Left cardiac atrium (tissue), 4 donors: Measurements from ENCODE around the gene SIK3. TPM values are rescaled to one million over a fixed set of nuclear protein-coding genes. Genes with fewer than 3 reads are reported as not detected.

Experiments
- ATAC-seq, 2 donors: fragments of 200-7000 bp; cut with Tn5 transposase; one replicate each; pipeline ENCODE4 v1.9.1; 2020; ENCODE audit warnings: mild to moderate bottlenecking in 2 of 2, moderate library complexity in 2 of 2
- DNase-seq: peaks from one replicate; pipeline ENCODE4 v3.0.0-alpha.2; 2020
- intact Hi-C, 2 donors: fragments of 100-400 bp; cut with DNase I; formaldehyde crosslinking; loops; one replicate each; pipeline versions ENCODE4 v1.14.1 to v1.15.1; 2022 to 2023
- total RNA-seq, 2 donors: library from RNA; stranded (reverse); fragmentation: NEBNext Ultra II Directional; extraction: Animal tissue kit (Norgen Biotek cat#: 25700); gene quantifications; one replicate each; pipeline ENCODE4 v1.2.1, GENCODE V29; 2021
- donor health status: DM: no; HTN: yes; CAD: no.
- donor health status: DM: no; HTN: yes; CAD: no; lungs with severe emphysema.
- donor health status: DM: yes; HTN: yes; CAD: no.
- donor health status: Dilated cardiomyopathy.

The SIK3 gene
- total RNA-seq, 2 donors from 2014 or later, result 22.4 to 36.9 TPM

DNA sequence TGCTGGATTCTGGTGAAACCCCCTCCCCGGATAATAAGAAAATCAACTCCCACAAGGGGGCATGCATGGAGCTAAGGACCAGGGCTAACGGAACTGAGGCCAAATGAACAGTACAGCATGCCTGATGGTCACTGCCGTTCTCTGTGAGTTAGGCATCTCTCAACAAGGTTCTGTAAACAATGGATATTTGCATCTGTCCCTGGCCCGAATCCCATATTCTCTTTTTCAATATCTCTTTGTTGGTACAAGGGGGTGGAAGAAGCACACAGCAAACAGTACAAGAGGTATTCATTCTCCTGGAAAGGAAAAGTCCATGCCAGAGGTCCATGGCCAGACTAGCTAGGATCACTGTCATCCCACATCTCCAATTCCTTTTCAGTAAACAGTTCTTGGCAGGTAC lies 228.6 kb downstream of the SIK3 start:
- no peak for ATAC-seq
- no peak for DNase-seq
- intact Hi-C loops, result loop anchor here (10.0 kb wide), 1 partner anchor 355 kb away; no protein-coding TSS in a partner anchor

DNA sequence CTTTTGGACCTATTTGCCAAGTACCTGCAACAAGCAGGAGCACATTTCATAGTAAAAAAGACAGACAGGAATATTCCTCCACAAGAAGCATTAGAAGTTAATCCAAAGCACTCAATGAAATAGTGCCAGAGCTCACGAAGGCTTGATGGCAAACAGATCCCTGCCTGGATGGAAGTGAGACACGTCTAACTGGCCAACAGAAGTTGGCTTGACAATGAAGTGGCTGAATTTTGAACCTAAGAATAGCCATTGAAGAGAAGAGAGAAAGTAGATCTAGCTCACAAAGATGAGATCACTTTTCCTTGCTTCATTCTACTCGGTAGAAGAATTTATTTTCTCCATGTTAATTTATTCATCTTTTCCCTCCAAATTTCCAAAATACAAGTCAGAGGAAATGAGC lies 230.2 kb downstream of the SIK3 start:
- DNase-seq (no peak), ATAC-seq (peak; percentile 38 to 43)
- intact Hi-C loops, result loop anchor here in 1 of 2 donors (10.0 kb wide), 1 partner anchor 357 kb away; no protein-coding TSS in a partner anchor

DNA sequence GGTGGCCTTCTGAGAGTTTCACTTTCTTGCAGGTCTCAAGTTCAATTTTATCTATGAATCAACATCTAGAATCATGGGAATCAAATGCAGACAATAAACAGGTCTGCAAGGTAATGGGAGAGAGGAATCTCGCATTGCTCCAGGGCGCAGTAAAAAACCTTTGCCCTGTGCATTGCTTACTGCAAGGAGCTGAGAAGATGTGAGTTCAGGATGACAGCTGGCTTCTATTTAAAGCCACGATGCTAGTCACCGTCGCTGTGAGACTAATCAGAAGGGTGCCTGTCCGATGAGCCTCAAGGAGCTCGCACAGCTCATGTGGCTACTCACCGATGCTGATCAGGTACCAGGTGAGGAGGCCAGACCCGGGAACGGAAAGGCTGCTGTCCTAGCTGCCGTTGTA lies 230.6 kb downstream of the SIK3 start:
- no peak for DNase-seq
- intact Hi-C loops, result loop anchor here in 1 of 2 donors (10.0 kb wide), 1 partner anchor 357 kb away; no protein-coding TSS in a partner anchor
- peak in 1 of 2 donors; percentile 25 for ATAC-seq

DNA sequence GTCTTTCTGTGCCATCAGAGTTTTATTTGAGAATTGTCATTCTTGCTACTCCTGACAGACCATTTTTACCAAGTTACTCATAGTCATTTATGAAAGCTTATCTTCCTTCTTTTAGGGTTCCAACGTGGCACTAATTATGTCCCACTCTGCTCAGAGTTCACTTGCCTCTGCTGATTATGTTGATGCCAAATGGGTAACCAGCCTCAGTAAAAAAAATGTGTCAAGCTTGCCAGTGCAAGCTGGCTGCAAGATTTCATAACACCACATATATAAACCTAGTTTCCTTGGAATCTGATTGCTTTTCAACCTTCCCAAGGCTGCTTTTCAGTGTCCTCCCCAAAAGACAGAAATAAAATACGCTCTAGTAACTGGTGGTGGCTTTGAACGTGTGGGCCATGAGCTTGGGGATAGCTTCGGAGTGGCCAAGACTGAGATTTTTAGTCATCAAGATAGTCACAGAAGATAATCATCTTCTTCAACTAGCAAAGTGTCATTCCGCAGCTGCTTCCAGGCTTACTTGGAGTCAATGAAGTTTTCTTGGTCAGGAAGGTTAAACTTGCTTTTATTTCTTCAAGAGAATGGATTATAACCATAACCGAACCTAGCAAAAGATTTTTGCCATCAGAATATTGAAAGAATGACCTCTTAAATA lies 231.3 kb downstream of the SIK3 start:
- intact Hi-C loops, result loop anchor here in 1 of 2 donors (10.0 kb wide), 1 partner anchor 358 kb away; no protein-coding TSS in a partner anchor
- DNase-seq (no peak), ATAC-seq (peak in 1 of 2 donors; percentile 69)

DNA sequence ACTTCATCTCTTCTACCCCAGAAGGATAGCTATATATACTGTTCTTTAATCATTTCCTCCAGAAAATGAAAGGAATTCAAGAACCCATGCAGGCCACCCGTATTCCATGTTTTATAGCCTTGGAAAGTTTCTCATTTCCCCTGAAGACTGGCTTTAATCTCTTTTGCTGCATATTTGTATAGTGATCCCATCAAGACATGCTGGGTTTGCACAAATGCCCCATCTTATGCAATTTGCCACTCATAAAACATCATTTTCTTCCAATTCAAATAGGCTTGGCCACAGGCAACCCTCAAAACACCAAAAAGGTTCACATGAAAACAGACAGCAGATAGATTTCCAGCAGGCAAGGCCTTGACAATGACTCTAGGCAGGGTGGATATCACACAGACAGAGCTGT lies 232.5 kb downstream of the SIK3 start:
- intact Hi-C loops, result loop anchor here in 1 of 2 donors (10.0 kb wide), 1 partner anchor 359 kb away; no protein-coding TSS in a partner anchor
- ATAC-seq (no peak), DNase-seq (no peak)

DNA sequence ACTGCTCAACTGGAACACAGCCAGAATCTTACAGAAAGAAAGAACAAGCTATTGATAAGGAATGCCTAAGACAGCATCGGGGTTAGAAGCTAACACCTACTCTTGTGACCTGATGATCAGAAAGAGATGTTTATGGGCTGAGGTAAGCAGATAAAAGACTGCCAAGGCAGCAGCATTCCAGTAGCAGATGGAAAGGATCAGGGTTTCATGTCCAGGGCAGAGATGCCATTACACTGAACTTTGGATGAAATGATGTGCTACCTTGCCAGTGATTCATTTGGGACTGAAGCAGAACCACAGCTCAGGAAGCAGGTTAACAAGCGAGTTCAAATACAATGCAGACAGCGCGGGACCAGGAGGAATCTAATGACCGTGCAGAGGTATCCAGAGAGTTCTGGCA lies 233.7 kb downstream of the SIK3 start:
- intact Hi-C loops, result loop anchor here in 1 of 2 donors (10.0 kb wide), 1 partner anchor 360 kb away; no protein-coding TSS in a partner anchor
- no peak for ATAC-seq

DNA sequence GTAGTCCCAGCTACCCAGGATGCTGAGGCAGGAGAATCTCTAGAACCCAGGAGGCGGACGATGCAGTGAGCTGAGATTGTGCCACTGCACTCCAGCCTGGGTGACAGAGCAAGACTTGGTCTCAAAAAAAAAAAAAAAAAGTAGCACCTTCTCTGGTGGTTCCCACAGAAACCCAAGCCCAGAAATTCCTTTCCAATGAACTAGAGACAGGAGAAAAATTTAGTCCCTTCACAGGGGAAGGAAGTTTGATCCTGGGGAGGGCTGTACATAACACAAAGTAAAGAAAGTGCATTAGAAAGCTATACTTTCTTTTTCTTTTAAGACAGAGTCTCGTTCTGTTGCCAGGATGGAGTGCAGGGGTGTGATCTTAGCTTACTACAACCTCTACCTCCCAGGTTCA lies 235.3 kb downstream of the SIK3 start:
- no peak for DNase-seq
- intact Hi-C loops, result loop anchor here in 1 of 2 donors (10.0 kb wide), 1 partner anchor 362 kb away; no protein-coding TSS in a partner anchor
- ATAC-seq, result no peak

More for the DNA sequence above, 233.7 kb downstream of the SIK3 start:
- no peak for DNase-seq

DNA sequence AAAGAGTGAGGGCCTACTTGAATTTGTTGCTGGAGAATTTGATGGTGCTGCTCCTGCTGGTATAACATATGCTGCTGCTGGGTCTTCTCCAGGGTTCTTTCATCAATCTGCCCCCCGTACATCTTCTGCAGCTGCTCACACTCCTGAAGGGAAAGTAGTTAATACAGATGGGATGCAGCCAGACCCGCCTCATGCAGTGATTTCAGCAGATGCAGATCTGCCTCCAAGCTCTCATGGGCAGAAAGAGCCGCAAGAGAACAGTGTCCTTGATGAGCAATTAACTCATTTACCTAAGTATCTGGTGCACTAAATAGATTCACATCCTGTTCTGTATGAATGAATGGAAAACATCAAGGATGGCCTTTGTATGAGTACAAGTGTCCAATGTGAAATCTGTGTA lies 236.0 kb downstream of the SIK3 start:
- DNase-seq, result no peak
- intact Hi-C loops, result loop anchor here in 1 of 2 donors (10.0 kb wide), 1 partner anchor 363 kb away; no protein-coding TSS in a partner anchor
- ATAC-seq, result no peak

DNA sequence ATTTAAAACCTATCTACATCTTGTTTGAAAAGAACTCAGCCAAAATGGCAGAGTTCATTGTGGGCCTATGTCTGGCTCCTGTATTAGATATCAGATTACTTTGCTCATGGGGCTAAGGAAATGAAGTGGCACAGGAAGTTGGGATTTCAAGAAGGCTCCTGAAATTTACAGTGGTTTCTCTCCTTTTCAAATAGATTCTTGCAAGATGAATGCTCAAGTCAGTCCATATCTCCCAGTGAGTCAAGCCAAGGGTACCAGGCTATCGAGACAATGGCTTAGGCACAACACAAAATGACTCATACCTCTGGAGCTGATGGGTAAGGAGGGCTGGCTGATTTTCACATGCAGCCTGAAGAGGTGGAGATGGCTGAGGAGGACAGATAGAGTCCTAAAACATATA lies 236.7 kb downstream of the SIK3 start:
- DNase-seq (no peak), ATAC-seq (no peak)
- intact Hi-C loops, result loop anchor here in 1 of 2 donors (10.0 kb wide), 1 partner anchor 363 kb away; no protein-coding TSS in a partner anchor

DNA sequence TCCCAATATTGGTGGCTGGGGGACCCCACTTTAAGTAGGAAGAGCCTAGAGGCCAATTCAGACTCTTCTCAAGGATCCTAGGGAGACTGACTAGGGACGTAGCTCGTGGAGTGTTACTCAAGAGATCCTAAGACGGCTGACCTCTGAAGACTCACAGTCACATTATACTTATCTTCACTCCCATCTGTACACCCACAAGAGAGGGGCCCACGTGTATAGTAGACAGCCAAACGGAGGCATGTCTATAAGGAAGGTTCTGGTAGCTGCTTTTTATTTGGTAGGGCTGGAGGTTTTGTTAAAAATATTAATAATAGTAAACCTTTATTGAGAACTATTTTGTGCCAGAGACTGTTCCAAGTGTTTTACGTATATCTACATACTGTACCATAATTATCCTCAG lies 237.9 kb downstream of the SIK3 start:
- ATAC-seq, result no peak
- intact Hi-C loops, result loop anchor here in 1 of 2 donors (10.0 kb wide), 1 partner anchor 364 kb away; no protein-coding TSS in a partner anchor
- DNase-seq, result no peak

DNA sequence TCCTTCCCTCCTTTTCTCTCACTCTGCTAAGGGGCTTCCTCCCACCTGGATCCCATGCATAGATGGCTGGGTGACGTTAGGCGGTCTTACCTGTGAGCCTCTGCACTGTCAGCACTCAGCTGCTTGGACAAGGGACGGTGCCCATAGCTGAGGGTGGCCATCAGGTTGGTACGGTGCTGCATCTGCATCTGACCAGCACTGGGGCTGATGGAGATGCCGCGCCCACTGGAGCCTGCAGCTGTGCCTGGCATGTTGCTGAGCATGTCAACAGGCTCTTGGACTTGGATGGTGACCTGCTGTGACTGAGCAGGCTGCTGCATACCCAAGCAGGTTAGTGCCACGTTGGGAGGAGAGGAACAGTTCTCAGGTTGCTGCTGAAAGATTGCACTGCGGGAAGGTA lies 239.1 kb downstream of the SIK3 start:
- DNase-seq (no peak), ATAC-seq (peak in 1 of 2 donors; percentile 16)
- intact Hi-C loops, result loop anchor here in 1 of 2 donors (10.0 kb wide), 1 partner anchor 56 kb away; no protein-coding TSS in a partner anchor

DNA sequence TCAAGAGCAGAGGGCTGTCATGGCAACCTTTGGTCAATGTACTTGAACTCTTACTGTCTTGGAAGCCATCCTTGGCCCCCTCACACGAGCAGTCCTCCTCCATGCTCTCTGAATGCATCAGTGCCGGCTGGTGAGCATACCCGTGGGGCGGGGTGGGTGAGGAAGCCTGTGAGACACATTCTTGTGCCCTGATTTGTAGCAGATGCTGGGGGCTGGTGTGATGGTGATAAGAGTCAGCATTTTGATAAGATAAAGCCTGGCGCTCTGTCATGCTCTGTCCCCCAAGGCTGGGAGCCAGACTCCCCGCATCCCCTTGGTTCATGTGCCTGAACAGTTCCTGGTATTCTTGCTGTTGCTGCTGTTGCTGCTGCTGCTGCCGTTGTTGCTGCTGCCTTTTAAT lies 240.3 kb downstream of the SIK3 start:
- intact Hi-C loops, result loop anchor here in 1 of 2 donors (10.0 kb wide), 1 partner anchor 57 kb away; no protein-coding TSS in a partner anchor
- DNase-seq (no peak), ATAC-seq (peak in 1 of 2 donors; percentile 45)

DNA sequence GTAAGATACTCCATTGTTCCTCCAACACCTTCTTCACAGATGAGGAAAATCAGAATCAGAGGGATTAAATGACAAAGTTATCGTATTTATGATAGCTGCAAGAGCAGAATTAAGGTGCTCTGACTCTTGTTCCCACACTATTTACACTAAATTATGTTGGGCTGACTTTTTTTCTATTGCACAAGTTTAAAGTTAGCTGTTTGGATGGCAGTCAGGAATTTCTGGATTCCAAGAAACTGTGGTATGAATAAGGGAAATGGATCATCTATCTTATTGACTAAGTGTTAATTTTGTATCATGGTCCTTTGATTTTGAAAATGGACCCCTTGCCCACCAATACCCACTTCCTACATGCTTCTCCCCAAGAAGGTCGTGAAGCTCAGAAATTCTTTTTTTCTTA lies 240.9 kb downstream of the SIK3 start:
- intact Hi-C loops, result loop anchor here in 1 of 2 donors (10.0 kb wide), 1 partner anchor 57 kb away; no protein-coding TSS in a partner anchor
- ATAC-seq, result no peak
- no peak for DNase-seq

DNA sequence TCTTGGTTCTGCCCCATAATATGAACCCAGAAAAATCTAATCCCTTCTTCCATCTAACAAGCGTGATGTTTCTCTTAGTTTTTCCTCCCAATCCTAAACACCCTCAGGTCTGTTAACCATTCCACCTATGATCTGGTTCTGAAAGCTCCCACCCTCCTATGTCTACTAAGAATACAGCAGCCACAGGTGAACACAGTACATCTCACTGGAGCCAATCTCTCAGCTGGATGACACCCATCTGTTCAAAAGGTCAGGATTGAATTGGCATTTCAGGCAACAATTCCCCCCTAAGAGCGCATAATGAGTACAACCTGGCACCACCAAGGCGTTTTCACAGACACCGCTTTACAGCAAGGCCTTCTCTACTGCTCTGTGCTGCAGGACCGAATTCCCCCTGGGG lies 241.8 kb downstream of the SIK3 start:
- intact Hi-C loops, result loop anchor here in 1 of 2 donors (10.0 kb wide), 1 partner anchor 58 kb away; no protein-coding TSS in a partner anchor
- DNase-seq (no peak), ATAC-seq (no peak)

DNA sequence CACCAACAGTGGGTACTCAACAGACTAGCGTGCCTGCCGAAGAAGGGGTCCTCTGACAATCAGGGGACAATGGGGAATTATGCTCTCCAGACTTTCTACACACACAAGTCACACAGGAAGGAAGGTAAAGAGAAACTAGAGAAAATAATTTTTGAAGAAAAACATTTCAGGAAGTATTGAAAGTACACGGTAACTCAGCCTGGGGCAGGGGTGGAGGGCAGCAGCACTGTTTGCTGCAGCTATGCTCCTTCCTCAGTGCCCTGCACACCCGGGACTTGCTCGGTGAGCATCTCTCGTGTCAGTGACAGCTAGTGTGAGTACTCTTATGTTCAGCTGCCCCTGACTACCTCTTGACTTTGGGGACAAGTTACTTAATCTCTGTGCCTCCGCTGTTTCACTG lies 242.8 kb downstream of the SIK3 start:
- intact Hi-C loops, result loop anchor here in 1 of 2 donors (10.0 kb wide), 1 partner anchor 59 kb away; no protein-coding TSS in a partner anchor
- DNase-seq, result no peak
- no peak for ATAC-seq

DNA sequence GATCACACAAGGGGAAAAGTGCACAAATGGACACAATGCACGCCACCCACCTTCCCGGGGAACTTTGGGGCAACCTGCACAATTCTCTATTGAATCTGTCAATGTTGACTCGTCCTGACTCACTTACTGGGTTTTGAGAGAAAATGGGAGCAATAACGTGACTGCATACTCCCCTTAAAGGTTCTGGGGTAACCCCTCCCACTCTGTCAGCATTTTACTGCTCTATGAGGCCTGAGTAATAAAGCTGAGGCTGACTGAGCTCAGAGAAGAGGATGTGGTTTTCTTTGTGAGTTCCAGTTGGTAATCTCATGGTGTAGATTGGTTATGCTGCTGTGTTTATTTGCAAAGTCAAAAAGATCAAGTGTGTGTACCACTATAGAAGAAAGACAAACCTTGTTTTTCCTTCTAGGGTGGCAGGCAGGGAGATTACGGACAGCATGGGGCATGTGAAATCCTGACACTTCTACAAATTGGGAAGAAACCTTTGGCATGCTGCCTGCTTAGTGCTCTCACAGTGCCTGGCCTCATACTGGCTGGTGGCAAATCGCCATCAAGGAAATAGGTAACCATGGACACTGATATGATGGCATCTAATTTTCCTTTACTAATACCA lies 244.7 kb downstream of the SIK3 start:
- intact Hi-C loops, result loop anchor here in 1 of 2 donors (10.0 kb wide), 1 partner anchor 61 kb away; no protein-coding TSS in a partner anchor
- ATAC-seq (peak; percentile 31 to 50), DNase-seq (no peak)

DNA sequence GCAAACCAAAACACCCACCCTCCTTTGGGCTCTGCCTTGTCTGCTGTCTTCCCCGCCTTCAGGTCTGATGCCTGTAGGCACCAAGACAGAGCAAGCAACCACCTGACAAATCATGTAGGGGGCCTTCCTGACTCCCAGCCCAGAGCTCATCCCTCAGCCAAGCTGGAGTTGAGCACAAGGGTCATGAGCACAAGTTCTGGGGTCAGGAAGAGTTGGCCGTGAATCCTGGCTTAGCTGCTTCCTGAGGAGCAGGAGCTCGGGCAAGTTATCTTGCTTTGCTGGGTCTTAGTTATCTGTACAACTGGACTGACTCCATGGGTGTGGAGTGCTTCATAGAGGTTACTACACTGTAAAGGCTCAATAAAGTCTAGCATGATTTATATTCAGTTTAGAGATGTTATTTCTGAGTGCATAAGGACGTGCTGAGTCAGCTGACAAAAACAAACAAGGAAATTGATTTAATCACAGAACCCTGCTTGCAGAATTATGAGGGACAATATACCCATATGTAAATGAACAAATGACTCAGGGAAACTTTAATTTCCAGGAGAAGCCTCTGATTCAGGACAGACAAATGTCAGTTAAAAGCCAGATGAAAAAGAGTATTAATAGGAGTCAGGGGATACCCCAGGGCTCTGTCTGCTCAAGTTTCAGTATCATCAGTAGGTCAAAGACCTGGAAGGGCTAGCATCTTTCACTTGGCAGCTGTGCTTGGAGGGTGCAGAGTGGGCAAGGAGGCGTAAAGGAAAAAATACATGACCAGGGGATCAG lies 245.8 kb downstream of the SIK3 start:
- DNase-seq (no peak), ATAC-seq (peak; percentile 43 to 84)
- intact Hi-C loops, result loop anchor here in 1 of 2 donors (10.0 kb wide), 1 partner anchor 62 kb away; no protein-coding TSS in a partner anchor

DNA sequence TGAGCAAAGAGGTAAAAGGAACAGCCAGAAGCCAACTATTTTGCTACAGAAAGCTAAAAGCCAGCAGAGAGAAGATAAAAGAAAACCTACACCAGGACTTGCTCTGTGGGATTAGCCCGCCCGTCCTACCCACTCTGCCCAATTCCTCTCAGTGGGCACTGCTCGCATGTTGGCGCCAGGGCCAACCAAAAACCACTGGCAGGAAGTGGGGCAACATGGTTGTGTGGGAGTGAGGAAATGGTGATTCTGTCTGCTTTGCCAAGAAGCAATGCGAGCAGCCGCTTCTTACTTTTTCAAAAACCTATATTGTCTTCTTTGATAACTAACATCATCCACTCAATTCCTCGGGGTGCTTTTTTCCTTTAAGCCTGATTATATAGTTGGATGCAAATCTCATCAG lies 246.6 kb downstream of the SIK3 start:
- intact Hi-C loops, result loop anchor here in 1 of 2 donors (10.0 kb wide), 1 partner anchor 63 kb away; no protein-coding TSS in a partner anchor
- DNase-seq (no peak), ATAC-seq (peak; percentile 38 to 73)

DNA sequence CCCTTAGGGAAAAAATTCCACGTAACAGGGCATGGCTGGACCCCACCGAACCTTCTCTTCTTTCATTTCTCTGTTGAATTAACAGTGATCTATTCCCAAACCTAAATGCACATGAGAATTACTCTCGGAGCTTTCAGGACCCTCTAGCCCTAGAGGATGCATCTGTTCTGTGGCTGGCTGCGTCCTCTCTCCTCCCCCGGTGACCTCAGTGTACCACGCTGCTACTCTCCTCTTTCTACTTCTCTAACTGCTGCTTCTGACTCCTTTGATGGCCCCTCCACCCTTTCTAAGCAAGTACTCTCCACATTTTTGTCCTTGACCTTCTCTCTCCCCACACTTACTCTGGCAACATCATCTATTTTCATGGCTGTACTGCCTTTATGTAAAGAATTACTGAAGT lies 248.7 kb downstream of the SIK3 start:
- intact Hi-C loops, result no loop called here
- DNase-seq, result no peak
- no peak for ATAC-seq
